KOPT-K1 (cell line): ENCODE data around the gene TSC1.
"Not testable (repeated sequence)": the region's sequence is repeated elsewhere in the genome, so short reads cannot be mapped to it uniquely, and the experiment has no call there.

Source experiments
- H3K27ac ChIP-seq: fragments of 200-600 bp; sonication (generic); 2 replicates; pipeline ENCODE4 v1.5.1; 2016; ENCODE audit warnings: antibody characterized with exemption, mild to moderate bottlenecking, low read depth, low read length; ENCODE audit not compliant: poor library complexity, severe bottlenecking
- H3K36me3 ChIP-seq: fragments of 200-600 bp; sonication (generic); 2 replicates; pipeline ENCODE4 v1.5.1; 2017; ENCODE audit warnings: antibody characterized with exemption, mild to moderate bottlenecking, low read length, moderate library complexity; ENCODE audit not compliant: insufficient read depth
- H3K9me3 ChIP-seq: fragments of 200-600 bp; sonication (generic); 2 replicates; pipeline ENCODE4 v1.5.1; 2017; ENCODE audit warnings: antibody characterized with exemption, low read length, mild to moderate bottlenecking; ENCODE audit not compliant: insufficient read depth, poor library complexity, severe bottlenecking

TSC1 gene

DNA sequence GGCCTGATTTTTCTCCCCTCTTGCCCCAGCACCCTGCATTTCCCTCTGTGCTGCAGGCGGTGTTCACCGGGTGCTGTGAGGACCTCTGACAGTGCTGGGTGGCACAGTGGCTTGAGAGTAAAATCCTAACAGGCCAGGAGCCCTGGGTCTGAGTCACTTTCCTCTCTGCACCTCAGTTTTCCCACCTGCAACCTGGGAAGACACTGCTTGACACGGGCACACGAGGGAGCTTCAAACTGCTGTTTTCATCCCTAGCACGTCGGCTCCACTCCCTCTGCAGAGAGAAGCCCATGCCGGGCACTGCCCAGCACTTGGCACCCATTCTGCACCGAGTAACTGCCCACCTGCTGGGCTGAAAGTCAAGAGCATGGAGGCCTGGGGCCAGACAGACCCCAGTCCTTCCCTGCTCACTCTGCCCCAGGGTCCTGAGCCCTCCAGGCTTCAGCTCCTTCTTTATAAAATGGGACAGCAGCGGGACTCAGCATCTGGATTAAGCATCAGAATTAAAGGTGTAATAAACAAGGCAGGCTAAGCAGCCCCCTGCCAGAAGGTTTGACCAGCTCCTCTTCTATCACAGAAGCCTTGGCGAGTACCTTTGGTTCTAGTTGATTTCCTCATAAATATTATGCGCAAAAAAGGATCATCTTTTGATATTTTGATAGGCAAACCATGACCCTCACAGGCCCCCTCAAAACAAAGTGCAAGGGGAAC, 39.2 kb upstream of the TSC1 start:
- Histone ChIP-seq H3K36me3 (no peaks in the 10 kb centered on the region), H3K9me3 (no peaks in the 10 kb centered on the region), H3K27ac (no peak overlapping the region)

DNA sequence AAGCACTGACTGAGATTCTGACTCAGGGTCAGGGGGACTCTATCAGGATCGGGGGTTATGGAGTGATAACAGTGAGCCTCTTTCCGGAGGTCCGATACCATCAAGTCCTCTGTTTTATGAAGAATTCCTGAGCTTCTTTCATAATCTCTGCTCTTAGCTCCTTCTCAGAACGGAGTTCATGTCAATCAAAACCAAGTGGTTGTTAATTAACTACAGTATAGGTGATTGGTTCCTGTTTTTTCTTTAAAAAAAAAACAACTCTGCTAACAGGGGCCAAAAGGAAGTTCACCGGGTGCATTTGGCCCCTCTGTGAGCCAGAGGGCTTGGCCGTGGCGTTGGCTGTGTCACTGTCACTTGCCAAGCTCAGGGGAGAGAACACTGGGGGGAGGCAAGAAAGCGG, 38.0 kb upstream of the TSC1 start:
- Histone ChIP-seq H3K36me3 (no peaks in the 10 kb centered on the region), H3K9me3 (no peaks in the 10 kb centered on the region), H3K27ac (no peak overlapping the region)

DNA sequence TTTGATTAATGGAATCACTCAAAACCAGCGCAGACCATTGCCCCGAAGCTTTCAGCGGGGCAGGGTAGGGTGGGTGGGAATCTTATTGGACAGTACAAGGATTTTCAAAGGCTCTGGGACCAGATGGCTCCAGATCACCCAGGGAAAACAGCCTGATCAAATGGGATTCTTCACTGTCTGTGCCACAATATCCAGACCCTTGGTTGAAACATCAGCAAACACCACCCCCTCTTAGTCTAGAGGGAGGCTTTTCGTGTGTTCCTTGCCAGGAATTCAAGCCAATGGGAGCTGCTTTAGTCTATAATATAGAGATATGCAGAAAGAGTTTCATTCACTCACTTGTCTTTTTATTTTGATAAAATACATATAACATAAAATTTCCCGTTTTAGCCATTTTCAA, 35.7 kb upstream of the TSC1 start:
- Histone ChIP-seq H3K27ac (no peak overlapping the region), H3K9me3 (no peaks in the 10 kb centered on the region), H3K36me3 (no peaks in the 10 kb centered on the region)

DNA sequence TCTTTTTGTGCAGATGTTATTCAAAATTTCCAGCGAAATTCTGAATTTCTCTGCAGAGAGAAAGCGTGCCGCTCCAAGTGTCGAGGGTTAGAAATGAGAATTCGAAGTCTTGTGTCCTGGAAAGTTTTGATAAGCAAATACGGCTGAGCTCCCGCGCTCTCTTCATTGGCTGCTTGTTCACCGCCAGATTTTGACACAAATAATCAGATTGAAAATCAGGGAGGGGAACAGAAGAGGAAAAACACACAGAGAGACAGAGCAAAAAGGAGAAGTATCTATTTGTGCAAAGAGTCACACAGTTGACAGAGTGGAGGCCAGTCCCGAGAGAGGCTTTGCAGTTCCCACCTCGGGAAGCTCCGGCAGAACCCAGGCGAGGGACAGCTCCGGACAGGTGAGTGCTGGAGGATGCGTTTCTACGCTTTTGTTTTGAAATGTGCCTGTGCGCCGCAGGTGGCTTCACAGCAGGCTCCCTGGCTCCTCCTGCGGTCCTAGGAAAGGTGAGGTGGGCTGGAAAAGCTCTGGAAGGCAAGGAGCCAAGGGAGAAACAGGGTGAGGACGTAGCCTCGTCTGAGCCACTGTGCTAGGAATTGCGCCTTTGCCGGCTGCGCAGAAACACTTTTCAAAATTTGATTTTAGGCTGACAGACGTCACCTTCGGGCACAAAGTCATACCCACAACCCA, 34.2 kb upstream of the TSC1 start, which contains the start of gene GFI1B:
Gene GFI1B (plus strand): TSS at position 244 of the 681 bp plus-strand sequence. CDS start 7,985 bp downstream, outside the sequence.
- no peak within 1 kb of the TSS for H3K27ac ChIP-seq
- H3K36me3 ChIP-seq, result no peaks in the 10 kb centered on the region
- no peaks in the 10 kb centered on the region for H3K9me3 ChIP-seq

DNA sequence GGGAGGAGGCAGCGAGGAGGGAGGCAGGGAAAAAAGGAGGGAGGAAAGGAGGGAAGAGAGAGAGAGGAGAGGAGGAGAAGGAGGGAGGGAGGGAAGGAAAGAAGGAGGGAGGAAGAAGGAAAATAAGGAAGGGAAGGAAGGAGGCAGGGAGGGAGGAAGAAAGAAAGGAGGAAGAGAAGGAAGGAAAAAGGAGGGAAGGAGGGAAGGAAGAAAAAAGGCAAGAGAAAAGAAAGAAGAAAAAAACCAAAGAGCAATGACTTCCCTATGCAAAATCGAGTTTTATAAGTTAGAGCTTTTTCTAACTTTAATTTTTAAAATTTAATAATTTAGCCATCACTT, 33.7 kb upstream of the TSC1 start:
- Histone ChIP-seq H3K36me3 (no peaks in the 10 kb centered on the region), H3K9me3 (no peaks in the 10 kb centered on the region), H3K27ac (no peak overlapping the region)

DNA sequence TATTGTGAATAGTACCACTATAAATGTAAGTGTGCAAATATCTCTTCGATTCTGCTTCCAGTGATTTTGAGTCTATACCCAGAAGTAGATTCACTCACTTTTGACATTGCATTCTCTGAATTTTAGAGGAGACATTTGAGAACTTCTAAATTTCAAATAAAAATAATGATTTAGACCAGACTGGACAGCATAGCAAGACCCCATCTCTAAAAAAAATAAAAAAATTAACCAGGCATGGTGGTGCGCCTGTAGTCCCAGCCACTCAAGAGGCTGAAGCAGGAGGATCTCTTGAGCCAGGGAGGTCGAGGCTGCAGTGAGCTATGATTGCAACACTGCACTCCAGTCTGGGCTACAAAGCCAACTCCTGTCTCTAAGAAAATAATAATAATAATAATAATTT, 32.2 kb upstream of the TSC1 start:
- H3K36me3 ChIP-seq, result no peaks in the 10 kb centered on the region
- H3K9me3 ChIP-seq, result no peaks in the 10 kb centered on the region
- no peak overlapping the region for H3K27ac ChIP-seq

DNA sequence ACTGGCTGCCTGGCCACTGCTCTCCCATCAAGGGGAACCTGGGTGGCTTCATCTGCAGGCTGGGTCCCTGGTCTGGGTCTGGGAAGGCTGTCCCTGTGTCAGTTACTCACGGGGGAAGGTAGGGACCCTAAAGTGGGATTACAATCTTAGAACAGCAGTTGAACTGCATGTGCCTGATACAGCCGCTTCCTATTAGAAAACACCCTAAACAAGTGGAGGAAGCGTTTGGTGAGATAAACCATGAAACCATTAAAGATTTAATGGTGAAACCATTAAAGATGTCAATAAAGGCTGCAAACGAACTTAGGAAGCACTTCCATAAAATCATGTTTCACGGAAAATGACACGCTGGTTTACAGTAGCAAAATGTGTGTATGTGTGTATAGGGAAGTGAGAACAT, 31.5 kb upstream of the TSC1 start:
- H3K36me3 ChIP-seq, result no peaks in the 10 kb centered on the region
- H3K27ac ChIP-seq, result no peak overlapping the region
- H3K9me3 ChIP-seq, result no peaks in the 10 kb centered on the region

DNA sequence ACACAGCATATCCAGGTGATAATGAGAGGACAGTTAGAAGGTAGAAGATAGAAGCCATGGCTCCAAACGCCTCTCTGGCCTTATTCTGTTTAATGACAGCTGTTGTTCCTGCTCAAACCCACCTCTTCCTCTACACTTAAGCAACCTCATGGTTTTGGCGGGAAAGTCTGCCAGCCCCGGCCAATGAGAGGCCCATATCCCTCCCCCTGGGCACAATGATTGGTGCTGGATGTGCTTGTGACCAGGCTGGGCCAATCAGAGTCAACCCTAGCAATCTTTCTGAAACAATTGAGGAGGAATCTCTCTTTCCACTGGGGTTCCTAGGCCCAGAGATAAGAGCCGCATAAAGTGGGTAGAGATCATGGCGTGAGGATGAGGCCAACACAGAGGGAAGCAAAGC, 29.3 kb upstream of the TSC1 start:
- H3K9me3 ChIP-seq, result no peaks in the 10 kb centered on the region
- no peak overlapping the region for H3K27ac ChIP-seq
- H3K36me3 ChIP-seq, result no peaks in the 10 kb centered on the region

DNA sequence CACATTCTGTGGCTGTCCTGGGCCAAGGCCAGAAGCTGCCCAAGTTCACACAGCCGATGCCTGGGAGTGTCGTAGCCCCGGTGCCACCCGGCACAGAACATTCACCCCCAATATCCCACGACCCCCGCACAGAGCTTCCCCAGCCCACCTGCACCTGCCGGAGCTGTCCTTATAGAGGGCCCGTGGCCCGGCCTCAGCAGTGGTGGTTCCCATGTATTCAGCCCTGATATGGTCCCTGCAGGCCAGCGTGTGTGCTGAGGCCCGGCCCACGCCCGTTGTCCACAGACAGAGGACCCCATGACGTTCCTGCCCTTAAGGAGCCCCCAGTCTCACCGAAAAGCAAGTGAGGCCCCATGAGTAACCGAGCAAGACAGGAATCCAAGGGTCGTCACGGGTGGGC, 28.8 kb upstream of the TSC1 start:
- Histone ChIP-seq H3K9me3 (no peaks in the 10 kb centered on the region), H3K27ac (no peak overlapping the region), H3K36me3 (no peaks in the 10 kb centered on the region)

DNA sequence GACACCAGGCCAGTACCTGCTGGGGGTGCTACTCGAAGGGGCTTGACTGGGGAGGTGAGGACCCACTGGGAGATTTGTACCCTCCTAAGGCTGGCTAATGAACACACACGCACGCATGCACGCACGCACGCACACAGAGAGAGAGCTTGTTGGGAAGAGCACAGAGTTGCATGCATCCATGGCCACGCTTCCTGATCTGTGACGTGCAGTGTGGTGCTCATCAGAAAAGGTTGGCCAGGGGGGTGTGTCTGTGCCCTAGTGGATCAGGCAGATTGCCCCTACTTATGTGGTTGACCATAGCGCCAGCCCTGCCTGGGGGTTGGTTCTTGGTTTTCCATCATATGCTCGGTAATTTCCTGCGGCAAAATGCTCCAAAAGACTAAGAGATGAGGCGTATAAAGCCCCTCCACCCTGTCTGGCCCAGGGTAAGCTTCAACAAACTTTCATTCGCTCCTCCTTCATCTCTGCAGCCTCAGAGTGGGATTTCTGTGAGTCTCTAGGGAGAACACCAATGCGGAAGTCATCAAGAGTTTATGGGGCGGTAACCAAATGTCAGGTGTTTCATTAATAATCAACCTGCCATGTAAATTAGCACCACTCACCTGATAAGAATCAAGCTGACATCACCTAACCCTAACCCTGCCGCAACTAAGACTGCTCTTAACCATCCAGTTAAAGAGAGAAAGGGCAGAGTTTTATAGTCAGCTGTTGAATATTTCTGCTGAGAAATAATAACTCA, 26.1 kb upstream of the TSC1 start:
- no peak overlapping the region for H3K27ac ChIP-seq

DNA sequence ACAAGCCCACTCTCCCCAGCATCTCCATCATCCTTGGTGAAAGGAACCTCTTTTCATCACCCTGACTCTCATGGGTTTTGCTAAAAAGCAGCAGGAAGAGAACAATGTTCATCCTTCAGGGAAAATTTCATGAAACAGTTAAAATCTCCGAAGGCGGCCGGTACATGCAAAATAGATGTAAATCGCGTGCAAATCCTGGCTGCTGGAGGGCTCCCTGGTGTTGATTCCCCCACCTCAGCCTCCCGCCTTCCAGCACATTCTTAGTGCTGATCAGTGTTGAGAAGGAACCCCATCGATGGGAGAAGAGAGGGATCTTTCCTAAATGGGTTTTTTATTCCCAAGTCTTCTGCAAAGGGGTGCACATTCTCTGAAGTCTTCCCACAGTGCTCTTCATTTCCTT, 25.4 kb upstream of the TSC1 start:
- Histone ChIP-seq H3K27ac (no peak overlapping the region), H3K36me3 (no peaks in the 10 kb centered on the region), H3K9me3 (no peaks in the 10 kb centered on the region)

More for the DNA sequence above, 26.1 kb upstream of the TSC1 start:
- no peaks in the 10 kb centered on the region for H3K36me3 ChIP-seq
- no peaks in the 10 kb centered on the region for H3K9me3 ChIP-seq

DNA sequence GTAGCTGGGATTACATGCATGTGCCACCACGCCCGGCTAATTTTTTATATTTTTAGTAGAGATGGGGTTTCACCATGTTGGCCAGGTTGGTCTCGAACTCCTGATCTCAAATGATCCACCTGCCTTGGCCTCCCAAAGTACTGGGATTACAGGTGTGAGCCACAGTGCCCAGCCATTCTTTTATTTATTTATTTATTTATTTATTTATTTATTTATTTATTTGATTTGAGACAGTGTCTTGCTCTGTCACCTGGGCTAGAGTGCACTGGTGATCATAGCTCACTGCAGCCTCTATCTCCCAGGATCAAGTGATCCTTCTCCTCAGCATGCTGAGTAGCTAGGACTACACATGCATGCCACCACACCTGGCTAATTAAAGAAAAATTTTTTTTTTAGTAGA, 23.5 kb upstream of the TSC1 start:
- H3K27ac ChIP-seq, H3K9me3 ChIP-seq, H3K36me3 ChIP-seq: not testable (repeated sequence)

DNA sequence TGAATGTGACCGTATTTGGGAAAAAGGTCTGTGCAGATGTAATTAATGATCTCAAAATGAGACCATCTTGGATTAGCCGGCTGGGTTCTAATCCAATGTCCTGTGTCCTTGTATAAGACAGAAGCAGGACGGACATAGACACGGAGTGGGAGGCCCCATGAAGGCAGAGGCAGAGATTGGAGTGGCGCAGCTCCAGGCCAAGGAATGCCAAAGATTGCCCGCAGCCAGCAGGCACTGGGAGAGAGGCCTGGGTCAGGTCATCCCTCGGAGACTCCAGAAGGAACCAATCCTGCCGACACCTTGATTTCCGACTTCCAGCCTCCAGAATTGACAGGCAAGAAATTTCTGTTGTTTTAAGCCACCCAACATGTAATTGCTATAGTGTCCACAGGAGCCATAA, 21.1 kb upstream of the TSC1 start:
- Histone ChIP-seq H3K36me3 (no peaks in the 10 kb centered on the region), H3K27ac (no peak overlapping the region), H3K9me3 (no peaks in the 10 kb centered on the region)

DNA sequence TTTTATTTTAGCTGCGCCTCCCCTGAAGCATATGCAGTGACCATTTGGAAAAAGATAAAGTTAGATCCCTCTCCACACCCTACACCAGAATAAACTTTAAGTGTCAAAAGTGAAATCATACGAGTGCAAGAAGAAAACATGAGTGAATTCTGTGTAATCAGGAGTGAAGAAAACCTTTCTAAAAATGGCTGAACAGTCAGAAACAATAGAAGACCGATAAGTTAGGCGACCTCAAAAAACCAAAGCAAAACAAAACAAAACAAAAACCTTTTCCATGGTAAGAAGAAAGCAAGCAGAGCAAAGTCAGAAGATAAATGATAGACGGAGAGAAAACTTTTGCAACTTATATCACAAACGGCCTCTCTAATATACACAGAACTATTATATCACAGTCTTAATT, 16.6 kb upstream of the TSC1 start:
- H3K27ac ChIP-seq, result no peak overlapping the region
- peaks cover 2% of the 10 kb centered on the region for H3K9me3 ChIP-seq
- H3K36me3 ChIP-seq, result no peaks in the 10 kb centered on the region

DNA sequence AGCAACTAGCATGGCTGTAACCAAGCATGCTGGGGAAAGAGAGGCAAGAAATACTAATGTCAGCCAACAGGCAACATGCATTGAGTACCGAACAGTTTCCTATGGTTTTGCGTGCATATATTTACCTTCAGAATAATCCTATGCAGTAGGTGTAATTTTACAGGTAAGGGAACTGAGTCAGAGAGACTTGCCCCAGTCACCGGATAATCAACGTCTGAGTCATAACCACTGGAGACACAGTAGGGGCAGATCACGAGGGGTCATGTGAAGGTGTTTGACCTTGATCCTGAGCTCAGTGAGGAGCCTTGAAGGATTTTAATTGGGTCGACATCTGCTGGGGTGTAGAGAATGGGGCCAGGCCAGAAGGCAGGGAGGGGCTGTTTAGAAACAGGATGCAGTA, 13.4 kb upstream of the TSC1 start:
- H3K27ac ChIP-seq, result no peak overlapping the region
- peaks cover 20% of the 10 kb centered on the region for H3K9me3 ChIP-seq
- no peaks in the 10 kb centered on the region for H3K36me3 ChIP-seq
